Neuronal stem cell (in vitro differentiated cells): Measurements from ENCODE around the gene TTC39C.
"Not testable (repeated sequence)": the region's sequence is repeated elsewhere in the genome, so short reads cannot be mapped to it uniquely, and the experiment has no call there.

Source experiments
- DNase-seq: peaks from one replicate; pipeline ENCODE4 v3.0.0-alpha.2; 2013; ENCODE audit warnings: low spot score
- H2AFZ ChIP-seq: one replicate; pipeline ENCODE4 v1.6.1; 2013; ENCODE audit warnings: mild to moderate bottlenecking, low read length, inconsistent platforms
- H2AK5ac ChIP-seq: 2 replicates; pipeline ENCODE4 v1.6.1; 2013; ENCODE audit warnings: low read depth, mild to moderate bottlenecking, inconsistent platforms, low read length, moderate library complexity, mixed read lengths
- H2BK120ac ChIP-seq: 2 replicates; pipeline ENCODE4 v1.6.1; 2013; ENCODE audit warnings: low read depth, mild to moderate bottlenecking, inconsistent platforms, low read length, moderate library complexity, mixed read lengths
- H2BK12ac ChIP-seq: one replicate; pipeline ENCODE4 v1.6.1; 2013; ENCODE audit warnings: low read length, inconsistent platforms
- H2BK15ac ChIP-seq: 2 replicates; pipeline ENCODE4 v1.6.1; 2013; ENCODE audit warnings: mild to moderate bottlenecking, low read length, inconsistent platforms, mixed read lengths
- H2BK5ac ChIP-seq: one replicate; pipeline ENCODE4 v1.6.1; 2013; ENCODE audit warnings: inconsistent platforms, mild to moderate bottlenecking, low read length, moderate library complexity
- H3K14ac ChIP-seq: one replicate; pipeline ENCODE4 v1.6.1; 2013; ENCODE audit warnings: low read length, inconsistent platforms
- H3K18ac ChIP-seq: 2 replicates; pipeline ENCODE4 v1.6.1; 2013; ENCODE audit warnings: low read length, inconsistent platforms
- H3K23ac ChIP-seq: 2 replicates; pipeline ENCODE4 v1.6.1; 2013; ENCODE audit warnings: low read depth, mild to moderate bottlenecking, mixed read lengths, low read length, inconsistent platforms; ENCODE audit not compliant: poor library complexity
- H3K27ac ChIP-seq: replicated peaks from 3 replicates; pipeline ENCODE4 v1.5.1; 2013; ENCODE audit warnings: low read length, inconsistent platforms
- H3K27me3 ChIP-seq, 3 experiments: 2 replicates each; pipeline ENCODE4 v1.6.1; 2013; ENCODE audit warnings: low read length in 3 of 3, mild to moderate bottlenecking in 2 of 3, inconsistent platforms in 1 of 3, low read depth in 1 of 3, mixed read lengths in 1 of 3, moderate library complexity in 1 of 3; ENCODE audit not compliant: control insufficient read depth in 3 of 3, insufficient read depth in 3 of 3
- H3K36me3 ChIP-seq, 2 donors: replicated peaks in 1 of 2; 2 replicates each; pipeline ENCODE4 v1.6.1; 2013; ENCODE audit warnings: low read length in 2 of 2; ENCODE audit not compliant: control insufficient read depth in 2 of 2, insufficient read depth in 2 of 2
- H3K4ac ChIP-seq: 2 replicates; pipeline ENCODE4 v1.6.1; 2013; ENCODE audit warnings: inconsistent platforms, mild to moderate bottlenecking, low read length, moderate library complexity
- H3K4me1 ChIP-seq, 2 donors: 1 replicate in 1 of 2; 2 replicates in 1 of 2; pipeline ENCODE4 v1.6.1; 2013; ENCODE audit warnings: low read length in 2 of 2, low read depth in 1 of 2; ENCODE audit not compliant: control insufficient read depth in 2 of 2, insufficient read depth in 1 of 2
- H3K4me2 ChIP-seq: one replicate; pipeline ENCODE4 v1.6.1; 2013; ENCODE audit warnings: mild to moderate bottlenecking, low read length, inconsistent platforms; ENCODE audit not compliant: insufficient read depth, poor library complexity, severe bottlenecking
- H3K4me3 ChIP-seq, 2 donors: 2 replicates each; pipeline ENCODE4 v1.5.1; 2013; ENCODE audit warnings: low read length in 2 of 2, mild to moderate bottlenecking in 2 of 2, inconsistent platforms in 1 of 2, moderate library complexity in 1 of 2
- H3K79me1 ChIP-seq: one replicate; pipeline ENCODE4 v1.6.1; 2013; ENCODE audit warnings: low read depth, mild to moderate bottlenecking, inconsistent platforms, low read length, moderate library complexity
- H3K9ac ChIP-seq: one replicate; pipeline ENCODE4 v1.6.1; 2013; ENCODE audit warnings: mild to moderate bottlenecking, low read depth, low read length, inconsistent platforms; ENCODE audit not compliant: poor library complexity
- H3K9me3 ChIP-seq, 2 donors: replicated peaks in 1 of 2; 2 replicates each; pipeline versions ENCODE3 to v1.6.1; 2013; ENCODE audit warnings: low read length in 2 of 2, mild to moderate bottlenecking in 2 of 2, inconsistent platforms in 1 of 2, low read depth in 1 of 2, mixed read lengths in 1 of 2, moderate library complexity in 1 of 2; ENCODE audit not compliant: control insufficient read depth in 2 of 2, insufficient read depth in 1 of 2
- H4K8ac ChIP-seq: one replicate; pipeline ENCODE4 v1.6.1; 2013; ENCODE audit warnings: low read depth, mild to moderate bottlenecking, inconsistent platforms, low read length, moderate library complexity
- H4K91ac ChIP-seq: one replicate; pipeline ENCODE4 v1.6.1; 2013; ENCODE audit warnings: low read length, low read depth, mild to moderate bottlenecking, inconsistent platforms; ENCODE audit not compliant: poor library complexity
- WGBS, 2 donors: extraction: QIAGEN DNeasy Blood & Tissue Kit; methylation state at CpG; one replicate each; pipeline ENCODE4 v1.1.7; 2013; ENCODE audit warnings: missing lambda C conversion rate in 2 of 2, mixed read lengths in 1 of 2; ENCODE audit not compliant: insufficient read length in 2 of 2, insufficient replicate concordance in 1 of 2; ENCODE audit errors: extremely low coverage in 2 of 2; 5-methylcytosine and 5-hydroxymethylcytosine counted together

The TTC39C gene

GRCh38 chr18:24149591-24149990 is 135.0 kb downstream of the TTC39C start:
- H4K91ac ChIP-seq, H2BK15ac ChIP-seq, H3K4ac ChIP-seq, H3K79me1 ChIP-seq, H3K27me3 ChIP-seq, H3K4me2 ChIP-seq, H3K4me1 ChIP-seq, H2BK120ac ChIP-seq, H4K8ac ChIP-seq, H3K14ac ChIP-seq, H3K9me3 ChIP-seq, H3K23ac ChIP-seq, H3K18ac ChIP-seq, H3K4me3 ChIP-seq, H2AK5ac ChIP-seq, H2BK5ac ChIP-seq, DNase-seq, H3K27ac ChIP-seq, H3K9ac ChIP-seq, H2AFZ ChIP-seq, H2BK12ac ChIP-seq: not testable (repeated sequence)
- no CpG with 5 or more reads among the region's 28 CpGs for WGBS, 2 donors
- H3K36me3 ChIP-seq = peaks cover 4 to 14% of the 10 kb centered on the region in 2 donors

GRCh38 chr18:24153397-24153796 is 138.8 kb downstream of the TTC39C start:
- H3K27me3 ChIP-seq = no peaks in the 10 kb centered on the region
- no peak overlapping the region for H3K27ac ChIP-seq
- peaks cover 8 to 41% of the 10 kb centered on the region in 2 donors for H3K36me3 ChIP-seq
- H3K4me3 ChIP-seq = no peak overlapping the region
- H3K4ac ChIP-seq = no peak overlapping the region
- H4K8ac ChIP-seq = no peak overlapping the region
- no peaks in the 10 kb centered on the region for H3K79me1 ChIP-seq
- no peak overlapping the region for H2AK5ac ChIP-seq
- H3K18ac ChIP-seq = no peak overlapping the region
- H3K4me1 ChIP-seq = peaks cover 0 to 1% of the 10 kb centered on the region in 2 donors
- no peak overlapping the region for H3K9ac ChIP-seq
- H2AFZ ChIP-seq = no peak overlapping the region
- no peak overlapping the region for H3K14ac ChIP-seq
- H3K23ac ChIP-seq = no peak overlapping the region
- DNase-seq = no peak
- no CpG with 5 or more reads among the region's 3 CpGs for WGBS, 2 donors
- H2BK15ac ChIP-seq = no peak overlapping the region
- no peak overlapping the region for H2BK120ac ChIP-seq
- no peak overlapping the region for H3K4me2 ChIP-seq
- no peak overlapping the region for H2BK12ac ChIP-seq
- H4K91ac ChIP-seq = no peak overlapping the region
- no peak overlapping the region for H2BK5ac ChIP-seq
- no peaks in the 10 kb centered on the region for H3K9me3 ChIP-seq

GRCh38 chr18:24157855-24158254 is 143.3 kb downstream of the TTC39C start:
- no peaks in the 10 kb centered on the region for H3K27me3 ChIP-seq
- no peak overlapping the region for H3K14ac ChIP-seq
- no peak overlapping the region for H3K23ac ChIP-seq
- H2BK120ac ChIP-seq = no peak overlapping the region
- no peak overlapping the region for H2BK12ac ChIP-seq
- no peak overlapping the region for H3K18ac ChIP-seq
- no peak overlapping the region for H4K8ac ChIP-seq
- H3K27ac ChIP-seq = no peak overlapping the region
- H3K4me1 ChIP-seq = peaks cover 0 to 1% of the 10 kb centered on the region in 2 donors
- no peak overlapping the region for H2BK15ac ChIP-seq
- H3K36me3 ChIP-seq = peaks cover 12 to 83% of the 10 kb centered on the region in 2 donors
- no peak overlapping the region for H2AFZ ChIP-seq
- no peak overlapping the region for H3K4me3 ChIP-seq
- H3K4me2 ChIP-seq = no peak overlapping the region
- no peak overlapping the region for H2AK5ac ChIP-seq
- H3K9ac ChIP-seq = no peak overlapping the region
- H3K4ac ChIP-seq = no peak overlapping the region
- H3K79me1 ChIP-seq = no peaks in the 10 kb centered on the region
- H4K91ac ChIP-seq = no peak overlapping the region
- no CpG with 5 or more reads among the region's 3 CpGs for WGBS, 2 donors
- H2BK5ac ChIP-seq = no peak overlapping the region
- no peaks in the 10 kb centered on the region for H3K9me3 ChIP-seq
- DNase-seq = no peak

- Histone ChIP-seq H3K14ac (no peak overlapping the region), H2BK120ac (no peak overlapping the region), H3K9me3 (no peaks in the 10 kb centered on the region), H4K91ac (no peak overlapping the region), H2AK5ac (no peak overlapping the region), H3K18ac (no peak overlapping the region), H2AFZ (no peak overlapping the region), H2BK15ac (no peak overlapping the region), H3K27me3 (no peaks in the 10 kb centered on the region), H3K4me3 (no peak overlapping the region), H2BK5ac (no peak overlapping the region), H2BK12ac (no peak overlapping the region), H3K4ac (no peak overlapping the region), H3K36me3 (peaks cover 15 to 91% of the 10 kb centered on the region in 2 donors), H3K9ac (no peak overlapping the region), H3K4me1 (no peaks in the 10 kb centered on the region), H3K27ac (no peak overlapping the region), H4K8ac (no peak overlapping the region), H3K4me2 (no peak overlapping the region), H3K23ac (no peak overlapping the region), H3K79me1 (no peaks in the 10 kb centered on the region)
- WGBS, 2 donors = no CpG with 5 or more reads among the region's 5 CpGs
- no peak for DNase-seq
These were observed 145.5 kb downstream of the TTC39C start for GRCh38 chr18:24160086-24160485.
